ENCODE results near the gene FHIP2A.
"Not testable (repeated sequence)": the region's sequence is repeated elsewhere in the genome, so short reads cannot be mapped to it uniquely, and the experiment has no call there.

FHIP2A gene

DNA sequence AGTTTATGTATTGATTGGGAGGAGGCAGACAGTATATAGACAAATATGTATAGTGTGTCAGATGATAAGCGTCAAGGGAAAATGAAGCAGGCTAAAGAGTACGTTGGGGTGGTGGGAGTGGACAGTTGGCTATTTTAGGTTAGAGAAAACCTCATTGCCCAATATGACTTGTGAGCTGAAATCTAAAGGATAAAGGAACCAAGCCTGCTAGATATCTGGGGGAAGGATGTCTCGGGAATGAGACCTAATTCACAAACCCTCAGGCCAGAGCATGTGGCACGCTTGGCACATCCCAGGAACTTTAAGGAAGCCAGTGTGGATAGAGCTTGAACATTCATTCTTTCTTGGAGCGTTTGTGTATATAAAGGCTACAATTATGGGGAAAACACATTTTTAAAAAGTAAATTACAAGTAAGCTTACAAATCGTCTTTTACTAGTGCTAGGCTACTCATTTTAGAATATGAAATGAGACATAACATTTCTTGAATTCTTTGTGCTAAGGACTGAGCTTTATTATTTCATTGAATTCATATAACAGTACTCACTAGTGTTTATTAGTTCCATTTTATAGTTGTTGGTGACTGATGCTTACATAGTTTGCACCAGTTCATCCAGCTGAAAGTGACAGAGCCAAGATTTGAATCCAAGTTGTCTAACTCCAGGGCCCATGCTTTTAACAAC is 9.7 kb downstream of the FHIP2A start:
- ChIA-PET POLR2A (no interaction called here), CTCF (interaction anchor here (1.1 kb wide), 1 partner anchor 45 kb away, joined by 3 read pairs; no protein-coding TSS in a partner anchor)
- no peak for DNase-seq (ENCODE audit: extremely low spot score)
- TF ChIP-seq FOXA1 (IDR thresholded peaks at IDR 0.05) (no peak), L3MBTL2 (conservative IDR thresholded peaks at IDR 0.05) (no peak), FOXM1 (IDR thresholded peaks at IDR 0.05; ENCODE audit: borderline replicate concordance) (no peak), TARDBP (IDR thresholded peaks at IDR 0.05) (no peak), ELF4 (IDR thresholded peaks at IDR 0.05) (no peak), LEF1 (IDR thresholded peaks at IDR 0.05; ENCODE audit: borderline replicate concordance) (no peak), ARNT (IDR thresholded peaks at IDR 0.05) (no peak)
- TF ChIP-seq, protein P1, sequence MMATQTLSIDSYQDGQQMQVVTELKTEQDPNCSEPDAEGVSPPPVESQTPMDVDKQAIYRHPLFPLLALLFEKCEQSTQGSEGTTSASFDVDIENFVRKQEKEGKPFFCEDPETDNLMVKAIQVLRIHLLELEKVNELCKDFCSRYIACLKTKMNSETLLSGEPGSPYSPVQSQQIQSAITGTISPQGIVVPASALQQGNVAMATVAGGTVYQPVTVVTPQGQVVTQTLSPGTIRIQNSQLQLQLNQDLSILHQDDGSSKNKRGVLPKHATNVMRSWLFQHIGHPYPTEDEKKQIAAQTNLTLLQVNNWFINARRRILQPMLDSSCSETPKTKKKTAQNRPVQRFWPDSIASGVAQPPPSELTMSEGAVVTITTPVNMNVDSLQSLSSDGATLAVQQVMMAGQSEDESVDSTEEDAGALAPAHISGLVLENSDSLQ (IDR thresholded peaks at IDR 0.05), result no peak

DNA sequence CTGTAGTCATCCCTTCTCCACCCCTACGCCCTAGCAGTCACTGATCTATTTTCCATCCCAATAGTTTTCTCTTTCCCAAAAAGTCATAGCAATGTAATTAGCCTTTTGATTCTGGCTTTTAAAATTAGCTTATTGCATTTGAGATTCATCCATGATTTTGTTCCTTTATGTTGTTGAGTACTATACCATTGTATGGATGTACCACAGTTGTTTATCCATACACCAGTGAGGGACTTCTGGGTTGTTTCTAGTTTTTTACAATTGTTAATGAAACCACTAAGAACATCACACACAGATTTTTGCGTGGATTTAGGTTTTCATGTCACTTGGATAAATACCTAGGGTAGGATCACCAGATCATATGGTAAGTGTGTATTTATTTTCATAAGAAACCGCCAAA is 16.1 kb downstream of the FHIP2A start:
- CTCF ChIA-PET, result interaction anchor here (0.7 kb wide), 1 partner anchor 306 kb away, joined by 3 read pairs; no protein-coding TSS in a partner anchor

DNA sequence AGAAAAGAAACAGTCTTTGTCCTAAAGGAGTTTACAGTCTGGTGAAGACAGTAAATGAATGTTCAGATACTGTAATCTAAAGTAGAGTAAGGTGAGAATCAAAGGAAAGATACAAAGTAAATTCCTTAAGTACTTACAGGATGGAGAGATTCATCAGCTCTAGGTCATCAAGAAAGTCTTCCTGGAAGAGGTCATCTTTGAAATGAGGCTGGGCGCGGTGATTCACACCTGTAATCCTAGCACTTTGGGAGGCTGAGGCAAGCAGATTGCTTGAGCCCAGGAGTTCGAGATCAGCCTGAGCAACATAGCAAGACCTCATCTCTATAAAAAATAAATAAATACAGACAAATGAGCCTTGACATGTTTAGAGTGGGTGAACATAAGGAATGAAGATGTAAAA is 18.3 kb downstream of the FHIP2A start:
- CTCF ChIA-PET, result no interaction called here
- DNase-seq (ENCODE audit: extremely low spot score), result no peak
- POLR2A ChIA-PET, result no interaction called here
- no peak for TF ChIP-seq LEF1 (IDR thresholded peaks at IDR 0.05; ENCODE audit: borderline replicate concordance)
- no peak for TF ChIP-seq ARNT (IDR thresholded peaks at IDR 0.05)
- TF ChIP-seq NFRKB (IDR thresholded peaks at IDR 0.05), result no peak
- TF ChIP-seq HDGF (IDR thresholded peaks at IDR 0.05; ENCODE audit: borderline replicate concordance), result no peak
- TF ChIP-seq FOXK2 (IDR thresholded peaks at IDR 0.05), result no peak
- no peak for TF ChIP-seq L3MBTL2 (conservative IDR thresholded peaks at IDR 0.05)
- TF ChIP-seq SUZ12 (IDR thresholded peaks at IDR 0.05), result no peak
- no peak for TF ChIP-seq ZNF384 (IDR thresholded peaks at IDR 0.05)
- no peak for TF ChIP-seq SP1 (IDR thresholded peaks at IDR 0.05)
- TF ChIP-seq, protein P1 (IDR thresholded peaks at IDR 0.05), result no peak
- no peak for TF ChIP-seq TARDBP (IDR thresholded peaks at IDR 0.05)
- TF ChIP-seq BHLHE40 (IDR thresholded peaks at IDR 0.05; ENCODE audit: borderline replicate concordance), result no peak
- no peak for TF ChIP-seq FOXA1 (IDR thresholded peaks at IDR 0.05)
- TF ChIP-seq FOXM1 (IDR thresholded peaks at IDR 0.05; ENCODE audit: borderline replicate concordance), result no peak
- no peak for TF ChIP-seq ELF4 (IDR thresholded peaks at IDR 0.05)

More for the DNA sequence above, 16.1 kb downstream of the FHIP2A start:
- no peak for DNase-seq (ENCODE audit: extremely low spot score)
- POLR2A ChIA-PET, result no interaction called here
- TF ChIP-seq L3MBTL2 (conservative IDR thresholded peaks at IDR 0.05), result no peak
- TF ChIP-seq ELF4 (IDR thresholded peaks at IDR 0.05), result no peak
- TF ChIP-seq HDGF (IDR thresholded peaks at IDR 0.05; ENCODE audit: borderline replicate concordance), result no peak
- no peak for TF ChIP-seq TARDBP (IDR thresholded peaks at IDR 0.05)
- TF ChIP-seq, protein P1 (IDR thresholded peaks at IDR 0.05), result no peak
- TF ChIP-seq SUZ12 (IDR thresholded peaks at IDR 0.05), result no peak
- TF ChIP-seq FOXM1 (IDR thresholded peaks at IDR 0.05; ENCODE audit: borderline replicate concordance), result no peak
- TF ChIP-seq ARNT (IDR thresholded peaks at IDR 0.05), result no peak
- TF ChIP-seq ZNF384 (IDR thresholded peaks at IDR 0.05), result no peak
- TF ChIP-seq BHLHE40 (IDR thresholded peaks at IDR 0.05; ENCODE audit: borderline replicate concordance), result no peak

DNA sequence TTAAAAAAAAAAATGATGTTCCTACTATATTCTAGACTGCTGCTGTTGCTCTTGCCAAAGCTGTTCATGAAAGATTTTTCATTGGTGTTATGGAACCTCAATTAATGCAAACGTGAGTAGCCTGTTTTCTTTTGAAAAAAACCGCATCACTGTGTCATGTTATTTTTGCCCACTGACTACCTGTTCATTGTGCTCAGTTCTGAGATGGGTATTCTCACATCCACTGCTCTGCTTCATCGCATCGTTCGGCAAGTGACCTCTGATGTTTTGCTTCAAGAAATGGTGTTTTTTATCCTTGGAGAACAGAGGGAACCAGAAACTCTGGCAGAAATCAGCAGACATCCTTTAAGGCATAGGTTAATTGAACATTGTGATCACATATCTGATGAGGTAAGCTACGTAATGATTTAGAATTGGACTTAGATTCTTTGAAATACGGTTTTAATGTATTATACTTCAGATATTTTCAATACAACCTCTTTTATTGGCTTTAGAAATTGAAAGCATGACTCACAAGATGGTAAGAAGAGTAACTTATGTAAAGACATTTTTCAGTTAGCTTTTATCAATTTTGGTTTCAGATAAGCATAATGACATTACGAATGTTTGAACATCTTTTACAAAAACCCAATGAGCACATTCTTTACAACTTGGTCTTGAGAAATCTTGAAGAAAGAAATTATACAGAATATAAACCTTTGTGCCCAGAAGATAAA is 24.6 kb downstream of the FHIP2A start:
- no peak for TF ChIP-seq TARDBP (IDR thresholded peaks at IDR 0.05)
- TF ChIP-seq BHLHE40 (IDR thresholded peaks at IDR 0.05; ENCODE audit: borderline replicate concordance), result no peak
- TF ChIP-seq L3MBTL2 (conservative IDR thresholded peaks at IDR 0.05), result no peak
- no peak for TF ChIP-seq LEF1 (IDR thresholded peaks at IDR 0.05; ENCODE audit: borderline replicate concordance)
- TF ChIP-seq FOXM1 (IDR thresholded peaks at IDR 0.05; ENCODE audit: borderline replicate concordance), result no peak
- TF ChIP-seq ELF4 (IDR thresholded peaks at IDR 0.05), result no peak
- TF ChIP-seq FOXA1 (IDR thresholded peaks at IDR 0.05), result no peak
- no peak for TF ChIP-seq NFRKB (IDR thresholded peaks at IDR 0.05)
- no peak for TF ChIP-seq ARNT (IDR thresholded peaks at IDR 0.05)
- TF ChIP-seq SP1 (IDR thresholded peaks at IDR 0.05), result no peak
- TF ChIP-seq FOXK2 (IDR thresholded peaks at IDR 0.05), result no peak
- TF ChIP-seq ZNF384 (IDR thresholded peaks at IDR 0.05), result no peak
- no peak for TF ChIP-seq HDGF (IDR thresholded peaks at IDR 0.05; ENCODE audit: borderline replicate concordance)
- no peak for TF ChIP-seq CTBP1 (IDR thresholded peaks at IDR 0.05; ENCODE audit: borderline replicate concordance)
- TF ChIP-seq, protein P1 (IDR thresholded peaks at IDR 0.05), result no peak
- TF ChIP-seq SUZ12 (IDR thresholded peaks at IDR 0.05), result no peak
- CTCF ChIA-PET, result no interaction called here

DNA sequence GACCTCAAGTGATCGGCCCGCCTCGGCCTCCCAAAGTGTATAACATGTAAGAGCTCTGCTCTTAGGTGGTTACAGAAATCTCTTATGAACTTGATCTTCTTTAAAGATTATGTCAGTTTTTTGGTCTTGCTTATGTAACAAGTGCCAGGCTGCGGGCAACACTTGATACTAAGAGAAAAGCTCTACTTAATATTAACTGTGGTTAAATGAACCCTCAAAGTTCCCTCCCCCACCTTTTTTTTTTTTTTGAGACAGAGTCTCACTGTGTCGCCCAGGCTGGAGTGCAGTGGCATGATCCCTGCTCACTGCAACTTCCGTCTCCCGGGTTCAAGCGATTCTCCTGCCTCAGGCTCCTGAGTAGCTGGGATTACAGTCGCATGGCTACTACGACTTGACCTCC is 25.9 kb downstream of the FHIP2A start:
- POLR2A ChIA-PET; DNase-seq (ENCODE audit: extremely low spot score); CTCF ChIA-PET: not testable (repeated sequence)

More for the DNA sequence above, 24.6 kb downstream of the FHIP2A start:
- POLR2A ChIA-PET, result no interaction called here
- no peak for DNase-seq (ENCODE audit: extremely low spot score)
